ENCODE data around the gene PLXNA2.

PLXNA2 gene

DNA sequence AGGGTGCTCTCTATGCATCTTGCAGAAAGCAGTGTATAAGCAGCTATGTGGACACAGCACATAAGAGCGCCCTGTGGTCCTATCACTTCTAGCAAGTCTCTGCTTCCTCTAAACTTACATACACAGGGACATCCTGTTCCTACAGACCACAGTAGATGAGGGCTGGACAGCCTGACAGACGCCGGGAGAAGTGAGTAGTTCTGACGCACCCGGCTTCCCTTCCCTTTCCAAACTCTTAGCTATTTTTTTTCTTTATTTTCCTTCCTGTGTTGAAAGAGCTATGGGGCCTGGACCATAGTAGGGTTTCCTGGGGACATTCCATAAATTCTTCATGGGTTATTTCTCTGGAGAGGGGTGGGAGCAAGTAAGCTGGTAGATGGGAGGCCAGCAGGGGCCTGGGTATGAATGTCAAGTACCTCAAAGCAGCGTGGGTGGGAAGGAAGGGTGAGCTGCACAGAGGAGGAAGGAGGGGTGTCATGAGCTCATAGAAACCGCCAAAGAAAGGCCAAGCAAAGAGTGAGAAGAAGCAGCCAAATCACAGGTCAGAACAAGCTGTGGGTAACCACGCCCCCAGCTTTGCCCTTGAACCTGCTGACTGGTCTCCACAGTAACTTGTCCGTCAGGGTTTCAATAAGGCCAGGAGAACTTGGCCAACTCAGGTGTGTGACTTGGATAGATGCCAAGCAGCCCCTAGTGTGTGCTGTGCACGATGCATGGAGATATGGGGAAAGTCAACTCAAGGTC lies 36.6 kb downstream of the PLXNA2 start:
- no peak for DNase-seq (ENCODE audit: extremely low read depth in 1 of 2, low read depth in 1 of 2)

DNA sequence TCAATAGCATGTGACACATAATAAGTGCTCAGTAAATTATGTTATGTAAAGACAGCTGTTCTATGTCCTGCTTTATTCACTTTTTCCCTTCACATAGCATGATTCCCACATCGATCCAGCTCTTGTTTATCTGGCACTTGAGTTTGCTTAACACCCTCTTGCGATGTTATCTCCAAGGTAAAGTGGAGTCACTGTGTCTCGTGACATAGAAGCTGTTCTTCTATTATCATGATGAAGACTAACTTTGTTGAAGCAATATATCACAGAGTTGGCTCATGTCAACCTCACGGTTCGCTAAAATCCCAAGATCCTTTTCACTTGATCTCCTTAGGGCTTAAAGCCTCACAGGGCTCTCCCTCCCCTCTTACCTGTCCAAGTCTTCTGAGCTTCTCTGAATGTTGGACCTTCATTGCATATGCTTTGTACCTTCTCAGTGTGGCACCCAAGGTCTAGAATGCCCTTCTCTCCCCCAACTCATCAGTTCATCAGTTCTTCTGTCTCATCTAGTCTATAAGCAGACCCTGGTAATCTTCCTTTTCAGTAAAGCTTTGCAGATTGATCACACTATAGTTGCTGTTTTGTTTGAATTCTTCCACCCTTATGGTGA lies 38.0 kb downstream of the PLXNA2 start:
- DNase-seq (ENCODE audit: extremely low read depth in 1 of 2, low read depth in 1 of 2) = no peak

DNA sequence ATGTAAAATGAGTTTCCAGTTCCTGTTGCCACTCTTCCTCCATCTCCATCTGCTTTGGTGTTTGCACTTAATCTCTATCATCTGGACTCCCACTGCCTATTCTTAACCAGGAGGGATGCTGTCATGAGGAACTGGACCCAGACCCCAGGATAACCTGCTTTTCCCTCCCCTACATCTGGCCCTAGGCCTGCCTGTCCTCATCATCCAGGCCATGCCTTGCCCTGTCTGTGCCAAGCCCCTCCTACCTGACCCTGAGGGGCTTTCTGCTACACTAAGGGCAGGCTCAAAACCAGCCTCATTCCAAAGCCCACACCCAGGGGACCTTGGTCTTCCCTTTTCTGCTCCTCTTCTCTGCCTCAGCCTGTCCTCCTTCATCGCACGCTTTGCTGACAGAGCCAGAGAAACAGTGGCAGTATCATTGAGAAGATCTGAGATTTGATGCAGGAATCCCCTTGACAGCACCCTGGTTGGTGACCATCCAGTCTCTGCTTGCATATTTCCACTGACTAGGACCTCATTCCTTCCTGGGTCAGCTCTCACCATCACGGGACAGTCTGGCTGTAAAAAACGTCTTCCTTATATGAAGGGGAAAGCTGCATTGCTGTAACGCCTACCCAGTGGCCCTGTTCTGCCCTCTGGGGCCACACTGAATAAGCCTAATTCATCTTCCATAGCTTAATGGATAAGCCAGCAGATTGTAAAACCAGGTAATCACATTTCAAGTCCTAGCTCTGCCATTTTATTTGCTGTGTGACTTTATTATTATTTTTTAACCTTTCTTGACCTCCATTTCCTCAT lies 38.8 kb downstream of the PLXNA2 start:
- DNase-seq (ENCODE audit: extremely low read depth in 1 of 2, low read depth in 1 of 2) = no peak

GRCh38 chr1:208204779-208205178 lies 39.4 kb downstream of the PLXNA2 start:
- DNase-seq (ENCODE audit: extremely low read depth in 1 of 2, low read depth in 1 of 2) = no peak

GRCh38 chr1:208203848-208204609 lies 40.2 kb downstream of the PLXNA2 start:
- no peak for DNase-seq (ENCODE audit: extremely low read depth in 1 of 2, low read depth in 1 of 2)

DNA sequence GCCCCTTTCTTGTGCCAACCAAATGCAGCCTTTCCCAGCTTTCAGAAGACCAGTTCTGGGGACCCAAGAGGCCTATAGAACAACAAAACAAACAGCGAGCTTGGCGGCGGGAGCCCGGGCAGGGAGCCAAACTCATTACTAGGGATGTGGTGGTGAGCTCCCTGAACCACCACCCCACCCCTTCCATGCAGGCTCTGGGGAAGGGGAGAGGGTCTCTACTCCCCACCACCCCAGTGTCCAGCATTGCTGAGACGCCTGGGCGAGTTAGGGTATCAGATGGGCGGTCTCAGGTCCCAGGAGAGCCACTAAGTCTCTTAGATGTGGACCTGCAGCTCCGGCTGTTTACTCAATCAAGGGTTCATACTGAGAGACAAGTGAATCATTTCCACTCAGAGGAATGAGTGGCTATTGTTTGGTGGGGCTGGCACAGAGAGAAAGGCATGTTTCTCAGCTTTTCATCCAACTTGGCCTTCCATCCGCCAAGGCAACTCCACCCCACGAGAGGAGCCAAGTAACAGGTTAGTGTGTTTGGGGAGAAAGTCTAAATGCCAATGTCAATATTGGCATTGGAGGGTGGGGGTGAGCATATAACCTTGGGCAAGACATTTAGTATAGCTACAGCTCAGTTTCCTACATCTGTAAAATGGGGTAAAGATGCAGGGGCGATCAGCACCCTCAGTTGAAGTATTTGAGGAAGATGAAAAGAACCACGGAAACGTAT lies 40.9 kb downstream of the PLXNA2 start:
- no peak for DNase-seq (ENCODE audit: extremely low read depth in 1 of 2, low read depth in 1 of 2)

DNA sequence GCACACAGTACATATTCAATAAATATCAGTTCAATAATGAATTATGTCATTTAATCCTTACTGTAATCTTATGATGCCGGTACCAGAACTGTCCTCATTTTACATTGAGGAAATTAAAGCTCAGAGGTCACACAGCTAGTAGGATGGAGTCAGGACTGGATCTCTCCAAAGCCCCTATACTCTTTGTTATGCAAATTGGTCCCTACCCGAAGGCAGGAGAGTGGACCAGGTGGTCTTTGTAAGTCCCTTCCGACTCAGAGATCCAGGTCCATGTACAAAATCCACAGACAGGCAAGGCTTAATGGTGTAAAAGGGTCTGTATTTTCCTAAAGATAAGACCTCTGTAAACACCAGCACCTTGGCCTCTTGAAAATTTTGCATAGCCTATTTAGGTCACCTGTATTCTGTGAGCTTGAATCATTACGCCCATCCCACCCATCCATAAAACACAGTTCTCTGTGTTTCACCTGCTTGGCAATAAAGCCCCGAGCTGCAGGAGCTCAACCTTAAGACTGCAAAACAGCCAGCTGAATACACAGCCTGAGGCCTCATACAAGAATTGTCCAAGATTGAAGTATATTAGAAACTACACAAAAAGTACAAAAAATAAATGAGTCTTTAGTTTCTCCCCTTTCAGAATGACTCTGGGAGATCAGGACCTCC lies 41.7 kb downstream of the PLXNA2 start:
- no peak for DNase-seq (ENCODE audit: extremely low read depth in 1 of 2, low read depth in 1 of 2)

- no peak for DNase-seq (ENCODE audit: extremely low read depth in 1 of 2, low read depth in 1 of 2)
Observed at GRCh38 chr1:208201229-208201628, 43.0 kb downstream of the PLXNA2 start.

GRCh38 chr1:208200116-208200515 lies 44.1 kb downstream of the PLXNA2 start:
- no peak for DNase-seq (ENCODE audit: extremely low read depth in 1 of 2, low read depth in 1 of 2)

DNA sequence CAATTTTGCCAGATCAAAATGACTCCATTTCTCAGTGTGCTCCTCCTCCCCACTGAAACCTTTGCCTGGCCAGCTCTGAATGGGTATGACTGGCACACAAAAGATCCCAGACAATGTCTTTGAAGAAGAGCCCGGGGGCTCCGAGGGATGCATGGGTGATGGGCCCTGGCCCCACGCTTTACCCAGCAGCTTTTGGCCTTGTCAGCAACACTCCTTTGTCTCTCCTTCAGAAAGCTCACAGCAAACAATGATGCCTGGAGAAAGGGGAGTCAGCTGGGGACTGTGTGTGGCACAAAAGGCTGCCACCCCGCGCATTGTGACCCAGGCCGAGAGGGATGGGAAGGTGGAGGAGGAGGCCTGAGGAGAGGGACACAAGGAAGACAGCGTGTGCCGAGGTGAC lies 45.9 kb downstream of the PLXNA2 start:
- DNase-seq (ENCODE audit: extremely low read depth in 1 of 2, low read depth in 1 of 2) = no peak

DNA sequence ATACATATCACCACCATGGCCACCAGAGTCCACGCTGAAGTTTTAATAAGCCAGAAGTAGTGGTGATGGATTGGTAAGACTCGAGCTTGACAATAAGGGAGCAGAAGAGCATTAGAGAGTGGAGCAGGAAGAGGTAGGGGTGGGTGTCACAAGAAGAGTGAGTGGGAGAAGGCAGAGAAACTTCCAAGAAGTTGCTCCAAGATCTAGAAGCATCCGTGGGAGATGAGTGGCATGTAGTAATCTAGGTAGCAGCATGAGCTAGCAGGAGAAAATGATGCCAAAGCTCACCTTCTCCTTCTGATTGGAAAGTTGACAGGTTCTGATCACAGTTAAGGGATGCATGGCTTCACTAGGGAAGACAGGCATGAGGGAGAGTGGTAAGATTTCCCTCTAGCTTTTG lies 49.2 kb downstream of the PLXNA2 start:
- DNase-seq (ENCODE audit: extremely low read depth in 1 of 2, low read depth in 1 of 2) = no peak

DNA sequence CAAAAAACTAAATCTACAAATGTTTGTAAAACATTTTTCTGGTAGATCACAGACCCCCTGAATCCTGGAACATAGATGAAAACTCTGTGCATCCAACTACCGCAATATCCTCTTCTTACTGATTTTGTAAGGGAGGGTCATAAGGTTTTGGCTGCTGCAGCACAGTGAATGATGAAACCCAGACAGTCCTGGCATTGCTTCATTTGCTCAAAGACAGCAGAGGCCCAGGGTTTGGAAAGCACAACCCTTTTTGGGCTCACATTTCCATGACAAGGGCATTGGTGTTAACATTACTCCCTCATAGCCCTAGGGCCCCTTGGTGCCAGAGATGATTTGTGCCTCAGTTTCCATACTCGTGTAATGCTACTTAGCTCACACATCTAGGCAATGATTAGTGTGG lies 51.2 kb downstream of the PLXNA2 start:
- no peak for DNase-seq (ENCODE audit: extremely low read depth in 1 of 2, low read depth in 1 of 2)

GRCh38 chr1:208190784-208191183 lies 53.4 kb downstream of the PLXNA2 start:
- no peak for DNase-seq (ENCODE audit: extremely low read depth in 1 of 2, low read depth in 1 of 2)

- no peak for DNase-seq (ENCODE audit: extremely low read depth in 1 of 2, low read depth in 1 of 2)
Observed at GRCh38 chr1:208189716-208190115, 54.5 kb downstream of the PLXNA2 start.

- no peak for DNase-seq (ENCODE audit: extremely low read depth in 1 of 2, low read depth in 1 of 2)
Observed at GRCh38 chr1:208189183-208189582, 55.0 kb downstream of the PLXNA2 start.

- no peak for DNase-seq (ENCODE audit: extremely low read depth in 1 of 2, low read depth in 1 of 2)
Observed at GRCh38 chr1:208188607-208189006, 55.6 kb downstream of the PLXNA2 start.

DNA sequence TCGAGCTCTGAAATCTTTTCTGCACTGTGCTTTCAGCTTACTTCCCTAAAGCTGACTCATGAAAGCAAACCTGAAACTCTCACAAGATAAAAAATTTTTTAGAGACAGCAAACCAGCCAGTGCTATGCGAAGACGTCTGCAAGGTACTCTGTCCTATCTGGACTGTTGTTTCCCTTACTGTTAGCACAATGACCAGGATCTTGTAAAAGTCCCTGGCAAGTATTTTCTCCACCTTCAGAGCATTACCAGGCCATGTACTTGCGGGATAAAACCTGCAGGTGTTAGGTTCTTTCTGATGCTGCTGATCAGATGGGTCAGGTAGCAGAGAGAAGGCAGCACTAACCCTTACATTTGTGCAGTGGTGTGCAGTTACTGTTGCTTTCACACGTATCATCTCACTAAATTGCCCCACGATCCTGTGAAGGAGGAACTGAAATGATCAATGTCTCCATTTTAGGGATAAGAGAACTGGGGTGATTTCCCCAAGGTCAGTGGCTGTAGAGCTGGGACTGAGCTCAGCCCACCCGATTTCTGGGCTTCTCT lies 56.6 kb downstream of the PLXNA2 start:
- no peak for DNase-seq (ENCODE audit: extremely low read depth in 1 of 2, low read depth in 1 of 2)

DNA sequence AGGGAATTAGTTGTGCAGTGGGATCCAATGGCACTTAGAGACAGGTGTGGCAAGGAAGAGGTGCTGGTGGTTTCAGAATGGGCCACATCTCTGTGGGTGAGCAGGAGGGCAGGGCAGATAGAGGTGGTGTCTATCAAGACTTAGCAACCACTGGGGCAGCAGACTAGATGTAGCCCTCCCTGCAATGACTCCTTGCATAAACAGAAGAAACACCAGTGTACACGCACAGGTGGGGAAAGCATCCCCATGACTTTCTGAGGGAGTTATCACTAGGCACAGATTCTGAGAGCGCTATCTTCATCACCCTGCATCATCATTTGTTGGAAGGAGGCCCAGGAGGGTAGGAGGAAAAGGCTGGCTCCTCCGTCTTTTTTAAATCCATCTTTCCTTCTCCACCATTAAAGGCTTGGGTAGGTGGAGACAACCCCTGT lies 58.4 kb downstream of the PLXNA2 start:
- no peak for DNase-seq (ENCODE audit: extremely low read depth in 1 of 2, low read depth in 1 of 2)

DNA sequence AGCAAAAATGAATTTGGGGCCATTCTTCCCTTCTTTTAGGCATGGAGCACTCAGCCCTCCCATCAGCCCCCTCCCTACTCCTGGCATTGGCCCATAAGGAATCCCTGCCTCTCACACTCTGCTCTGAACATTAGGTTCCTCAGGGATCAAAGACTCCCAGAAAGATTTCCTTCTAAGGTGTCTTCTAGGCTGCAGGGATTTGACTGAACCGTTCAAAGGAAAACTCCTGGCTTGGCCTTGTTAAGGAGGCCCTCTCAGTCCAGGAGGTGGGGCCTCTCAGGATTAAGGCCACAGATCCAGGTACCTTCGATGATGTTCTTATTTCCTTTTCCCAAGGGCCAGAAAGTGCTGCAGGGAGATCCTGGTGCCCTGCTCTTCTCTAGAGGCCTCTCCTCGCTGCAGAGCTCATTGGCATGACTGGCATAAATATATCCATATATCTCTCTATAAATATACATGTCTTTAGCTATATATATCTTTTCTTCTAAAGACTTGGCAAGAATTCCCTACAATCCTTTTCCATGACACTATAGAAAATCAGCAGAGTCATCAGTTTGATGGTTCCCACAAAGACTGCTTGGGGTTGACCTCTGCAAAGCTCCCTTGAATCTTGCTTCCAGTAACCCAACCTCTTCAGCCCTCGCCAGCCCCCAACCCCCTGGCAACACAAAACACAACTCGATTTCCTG lies 59.1 kb downstream of the PLXNA2 start:
- DNase-seq (ENCODE audit: extremely low read depth in 1 of 2, low read depth in 1 of 2) = no peak
